ENCODE results near the gene RSL1D1.
A peak's percentile ranks its signal among the peaks of the same experiment; 100 is the strongest.

RSL1D1 gene

GRCh38 chr16:11851294-11852091 lies at the start of gene RSL1D1:
RSL1D1 (minus strand) TSS chr16:11851542; CDS start chr16:11851512, 30 bp downstream.
- peak; percentile 90 for DNase-seq (ENCODE audit: low spot score)

- DNase-seq (ENCODE audit: low spot score), result no peak
Measured at GRCh38 chr16:11901091-11901490, 49.7 kb upstream of the RSL1D1 start.

GRCh38 chr16:11896486-11897176 lies 45.3 kb upstream of the RSL1D1 start:
- no peak for DNase-seq (ENCODE audit: low spot score)

- no peak for DNase-seq (ENCODE audit: low spot score)
Measured at GRCh38 chr16:11893571-11893970, 42.2 kb upstream of the RSL1D1 start.

- DNase-seq (ENCODE audit: low spot score), result no peak
Measured at GRCh38 chr16:11892761-11893160, 41.4 kb upstream of the RSL1D1 start.

- no peak for DNase-seq (ENCODE audit: low spot score)
Measured at GRCh38 chr16:11890231-11890965, 39.1 kb upstream of the RSL1D1 start.

- DNase-seq (ENCODE audit: low spot score), result no peak
Measured at GRCh38 chr16:11886881-11887280, 35.5 kb upstream of the RSL1D1 start.

GRCh38 chr16:11884035-11884434 lies 32.7 kb upstream of the RSL1D1 start:
- DNase-seq (ENCODE audit: low spot score), result no peak

GRCh38 chr16:11880007-11880406 lies 28.7 kb upstream of the RSL1D1 start:
- DNase-seq (ENCODE audit: low spot score), result no peak

- DNase-seq (ENCODE audit: low spot score), result no peak
Measured at GRCh38 chr16:11877374-11877773, 26.0 kb upstream of the RSL1D1 start.

- DNase-seq (ENCODE audit: low spot score), result no peak
Measured at GRCh38 chr16:11876306-11876705, 25.0 kb upstream of the RSL1D1 start.

GRCh38 chr16:11875721-11876120 lies 24.4 kb upstream of the RSL1D1 start:
- no peak for DNase-seq (ENCODE audit: low spot score)

GRCh38 chr16:11871193-11871592 lies 19.9 kb upstream of the RSL1D1 start:
- DNase-seq (ENCODE audit: low spot score), result no peak

GRCh38 chr16:11870399-11870798 lies 19.1 kb upstream of the RSL1D1 start:
- no peak for DNase-seq (ENCODE audit: low spot score)

GRCh38 chr16:11869353-11870228 lies 18.2 kb upstream of the RSL1D1 start:
- no peak for DNase-seq (ENCODE audit: low spot score)

GRCh38 chr16:11868412-11868980 lies 17.2 kb upstream of the RSL1D1 start:
- DNase-seq (ENCODE audit: low spot score), result no peak

GRCh38 chr16:11862489-11862888 lies 11.1 kb upstream of the RSL1D1 start:
- no peak for DNase-seq (ENCODE audit: low spot score)

- DNase-seq (ENCODE audit: low spot score), result no peak
Measured at GRCh38 chr16:11857161-11857560, 5.8 kb upstream of the RSL1D1 start.

- DNase-seq (ENCODE audit: low spot score), result no peak
Measured at GRCh38 chr16:11852092-11852809, 909 bp upstream of the RSL1D1 start.

GRCh38 chr16:11848842-11849241 lies 2.5 kb downstream of the RSL1D1 start:
- no peak for DNase-seq (ENCODE audit: low spot score)

GRCh38 chr16:11844499-11844898 lies 6.8 kb downstream of the RSL1D1 start:
- no peak for DNase-seq (ENCODE audit: low spot score)

Measured in globus pallidus (tissue), 1 donor.